Colonic mucosa (tissue), 4 donors: ENCODE measurements around the gene CHI3L2. TPM values are rescaled to one million over a fixed set of nuclear protein-coding genes. Genes with fewer than 3 reads are reported as not detected.

ENCODE experiments used
- DNase-seq: peaks from one replicate; pipeline ENCODE4 v3.0.0-alpha.2; 2020
- H3K27ac ChIP-seq: fragments of 200-600 bp; one replicate; pipeline ENCODE4 v1.8.0; 2021
- H3K27me3 ChIP-seq: fragments of 200-600 bp; one replicate; pipeline ENCODE4 v1.8.0; 2021
- H3K36me3 ChIP-seq: fragments of 200-600 bp; one replicate; pipeline ENCODE4 v1.8.0; 2021
- H3K4me1 ChIP-seq: fragments of 200-600 bp; one replicate; pipeline ENCODE4 v1.8.0; 2021; ENCODE audit warnings: mild to moderate bottlenecking
- H3K4me3 ChIP-seq: fragments of 200-600 bp; one replicate; pipeline ENCODE4 v1.8.0; 2021
- H3K9ac ChIP-seq, 2 donors: one replicate each; pipeline ENCODE4 v1.7.0; 2013; ENCODE audit warnings: control low read depth in 2 of 2, low read depth in 2 of 2, low read length in 2 of 2
- H3K9me3 ChIP-seq: fragments of 200-600 bp; one replicate; pipeline ENCODE4 v1.8.0; 2021
- intact Hi-C: fragments of 100-400 bp; cut with DNase I; formaldehyde crosslinking; loops from one replicate; pipeline ENCODE4 v1.14.1; 2022
- total RNA-seq, 2 donors: library from RNA; stranded (reverse); fragmentation: NEBNext Ultra II Directional in 1 of 2; extraction: Animal tissue kit (Norgen Biotek cat#: 25700) in 1 of 2; gene quantifications; one replicate each; pipeline ENCODE4 v1.2.1, GENCODE V29; 2021
- TF ChIP-seq, protein P1 (sequence below): fragments of 200-600 bp; IDR thresholded peaks from one replicate; pipeline ENCODE4 v1.8.0; 2022; ENCODE audit warnings: antibody characterized with exemption, mild to moderate bottlenecking
- donor health status: healthy.
- donor health status: DM: no; HTN: no; CAD: no.
- donor health status: DM: no; HTN: no; CAD: no.

The CHI3L2 gene
- total RNA-seq, 2 donors from 2014 or later = 0.49 to 0.53 TPM

DNA sequence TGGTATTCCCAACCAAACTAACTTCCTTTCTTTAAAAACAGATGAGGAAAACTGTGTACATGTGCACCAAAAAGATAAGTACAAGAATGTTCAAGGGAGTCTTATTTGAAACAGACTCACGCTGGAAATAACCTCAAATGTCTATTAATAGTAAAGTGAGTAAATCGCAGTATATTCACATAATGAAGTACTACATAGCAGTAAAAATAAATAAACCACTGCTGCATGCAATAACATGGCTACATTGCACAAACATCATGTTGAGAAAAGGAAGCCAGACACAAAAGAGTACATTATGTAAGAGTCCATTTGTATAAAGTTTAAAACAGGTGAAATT, 21.8 kb upstream of the CHI3L2 start:
- Histone ChIP-seq H3K4me1 (peaks cover 18% of the 10 kb centered on the region), H3K9me3 (no peaks in the 10 kb centered on the region), H3K27me3 (no peaks in the 10 kb centered on the region), H3K27ac (no peak overlapping the region), H3K4me3 (no peak overlapping the region), H3K36me3 (no peaks in the 10 kb centered on the region), H3K9ac (no peak overlapping the region)
- TF ChIP-seq, protein P1, sequence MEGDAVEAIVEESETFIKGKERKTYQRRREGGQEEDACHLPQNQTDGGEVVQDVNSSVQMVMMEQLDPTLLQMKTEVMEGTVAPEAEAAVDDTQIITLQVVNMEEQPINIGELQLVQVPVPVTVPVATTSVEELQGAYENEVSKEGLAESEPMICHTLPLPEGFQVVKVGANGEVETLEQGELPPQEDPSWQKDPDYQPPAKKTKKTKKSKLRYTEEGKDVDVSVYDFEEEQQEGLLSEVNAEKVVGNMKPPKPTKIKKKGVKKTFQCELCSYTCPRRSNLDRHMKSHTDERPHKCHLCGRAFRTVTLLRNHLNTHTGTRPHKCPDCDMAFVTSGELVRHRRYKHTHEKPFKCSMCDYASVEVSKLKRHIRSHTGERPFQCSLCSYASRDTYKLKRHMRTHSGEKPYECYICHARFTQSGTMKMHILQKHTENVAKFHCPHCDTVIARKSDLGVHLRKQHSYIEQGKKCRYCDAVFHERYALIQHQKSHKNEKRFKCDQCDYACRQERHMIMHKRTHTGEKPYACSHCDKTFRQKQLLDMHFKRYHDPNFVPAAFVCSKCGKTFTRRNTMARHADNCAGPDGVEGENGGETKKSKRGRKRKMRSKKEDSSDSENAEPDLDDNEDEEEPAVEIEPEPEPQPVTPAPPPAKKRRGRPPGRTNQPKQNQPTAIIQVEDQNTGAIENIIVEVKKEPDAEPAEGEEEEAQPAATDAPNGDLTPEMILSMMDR = no peak
- DNase-seq = no peak
- intact Hi-C loops = no loop called here

DNA sequence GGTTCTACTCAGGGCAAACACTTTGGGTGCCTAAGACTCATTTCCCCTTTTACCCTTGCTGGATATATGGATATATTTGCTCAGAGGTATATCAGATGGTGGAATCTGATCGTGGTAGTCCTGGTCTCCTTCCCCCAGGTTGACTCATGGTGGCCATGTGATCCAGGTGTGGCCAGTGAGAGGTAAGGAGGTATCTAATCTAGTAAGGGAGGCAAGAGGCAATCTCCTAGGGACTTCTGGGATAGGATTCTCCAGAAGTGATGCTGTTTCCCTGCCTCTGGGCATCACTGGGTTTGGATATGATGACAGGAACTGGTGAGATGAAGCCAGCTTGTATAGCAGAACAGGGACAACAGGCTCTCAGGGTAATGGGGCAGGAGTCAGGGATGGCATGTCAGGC, 18.6 kb upstream of the CHI3L2 start:
- no peak for DNase-seq
- no peak overlapping the region for H3K27ac ChIP-seq

DNA sequence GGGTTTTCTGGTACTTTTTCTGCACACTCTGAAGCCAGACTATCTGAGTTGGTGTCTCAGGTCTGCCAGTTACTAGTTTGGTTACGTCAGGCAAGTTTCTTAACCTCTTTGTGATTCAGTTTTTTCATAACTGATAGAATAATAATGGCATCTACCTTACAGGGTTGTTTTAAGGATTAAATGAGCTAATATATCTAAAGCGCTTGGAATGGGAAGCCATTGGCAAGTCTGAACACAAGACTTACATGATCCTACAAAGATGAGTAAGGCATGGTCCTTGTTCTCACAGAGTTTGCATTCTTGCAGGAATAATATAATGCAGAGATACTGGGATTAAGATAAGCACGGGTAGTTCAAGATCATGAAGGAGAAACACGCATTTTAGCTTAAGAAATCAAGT, 17.9 kb upstream of the CHI3L2 start:
- Histone ChIP-seq H3K4me1 (no peaks in the 10 kb centered on the region), H3K27me3 (no peaks in the 10 kb centered on the region), H3K4me3 (no peak overlapping the region), H3K9me3 (no peaks in the 10 kb centered on the region), H3K36me3 (no peaks in the 10 kb centered on the region), H3K27ac (no peak overlapping the region), H3K9ac (no peak overlapping the region)
- no peak for DNase-seq
- intact Hi-C loops = no loop called here
- TF ChIP-seq, protein P1 = no peak

More for the DNA sequence above, 18.6 kb upstream of the CHI3L2 start:
- H3K4me3 ChIP-seq = no peak overlapping the region
- H3K9me3 ChIP-seq = no peaks in the 10 kb centered on the region
- H3K36me3 ChIP-seq = no peaks in the 10 kb centered on the region
- intact Hi-C loops = no loop called here
- TF ChIP-seq, protein P1 = no peak
- H3K4me1 ChIP-seq = no peaks in the 10 kb centered on the region
- H3K27me3 ChIP-seq = no peaks in the 10 kb centered on the region
- H3K9ac ChIP-seq = no peak overlapping the region

DNA sequence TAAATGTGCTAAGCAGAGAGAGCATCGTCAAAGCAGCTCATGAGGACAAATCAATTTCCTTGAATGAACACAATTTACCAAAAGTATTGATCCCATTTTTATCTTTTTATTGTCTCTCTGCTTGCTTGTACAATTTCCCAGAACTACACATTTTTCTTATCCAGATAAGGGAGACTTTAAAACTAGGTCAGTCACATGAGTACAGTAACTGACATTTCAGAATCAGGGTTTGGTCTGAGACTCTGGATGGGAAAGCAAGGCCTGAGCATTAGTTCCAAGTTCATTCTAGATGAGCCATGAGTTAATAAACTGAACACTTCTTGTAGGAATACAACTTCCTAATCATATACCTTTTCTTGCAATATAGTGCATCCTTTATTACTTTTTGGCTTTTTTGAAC, 15.6 kb upstream of the CHI3L2 start:
- Histone ChIP-seq H3K9me3 (no peaks in the 10 kb centered on the region), H3K4me3 (no peak overlapping the region), H3K36me3 (no peaks in the 10 kb centered on the region), H3K27ac (no peak overlapping the region), H3K27me3 (no peaks in the 10 kb centered on the region), H3K9ac (no peak overlapping the region), H3K4me1 (no peaks in the 10 kb centered on the region)
- TF ChIP-seq, protein P1 = no peak
- intact Hi-C loops = no loop called here
- no peak for DNase-seq

DNA sequence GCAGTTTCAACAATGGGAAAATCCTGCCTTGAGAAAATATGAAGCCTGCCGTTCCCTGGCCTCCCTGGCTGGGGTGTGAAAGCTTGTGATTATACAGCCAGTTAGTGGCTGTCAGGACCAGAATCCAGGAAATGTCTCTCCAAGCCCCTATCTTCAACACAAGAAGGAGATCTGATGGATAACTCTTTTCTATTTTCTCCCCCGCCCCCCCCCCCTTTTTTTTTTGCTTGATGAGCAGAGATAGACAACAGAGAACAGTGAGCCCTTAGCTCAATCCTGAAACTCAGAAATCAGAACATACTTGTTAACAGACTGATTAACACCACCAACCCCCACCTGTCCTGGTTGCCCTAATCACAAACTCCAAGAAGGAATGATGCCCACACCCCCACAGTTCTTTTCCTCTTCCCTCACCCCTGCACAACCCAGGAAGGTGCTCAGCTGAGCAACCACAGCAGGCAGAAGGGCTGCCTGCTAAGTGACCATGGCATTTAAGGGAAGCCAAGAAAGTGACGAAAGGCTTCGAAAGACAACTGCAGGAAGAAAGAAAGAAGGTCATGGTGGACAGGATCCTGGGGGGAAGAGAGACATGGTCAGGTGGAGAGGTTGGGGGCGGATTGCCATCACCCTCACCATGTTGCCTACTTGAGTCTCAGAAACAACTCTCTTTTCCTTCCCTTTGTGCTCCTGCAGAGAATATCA, 14.7 kb upstream of the CHI3L2 start:
- DNase-seq = no peak
- H3K9me3 ChIP-seq = no peaks in the 10 kb centered on the region
- H3K9ac ChIP-seq = no peak overlapping the region
- H3K27me3 ChIP-seq = no peaks in the 10 kb centered on the region
- TF ChIP-seq, protein P1 = no peak
- no peak overlapping the region for H3K27ac ChIP-seq
- H3K4me1 ChIP-seq = no peaks in the 10 kb centered on the region
- H3K36me3 ChIP-seq = no peaks in the 10 kb centered on the region
- intact Hi-C loops = no loop called here
- no peak overlapping the region for H3K4me3 ChIP-seq
